ENCODE results near the gene ADAMTS18. TPM values are rescaled to one million over a fixed set of nuclear protein-coding genes. Genes with fewer than 3 reads are reported as not detected.

The ADAMTS18 gene
- total RNA-seq, 2 donors from 2014 or later = 0.14 TPM; not detected in 1

- DNase-seq (ENCODE audit: low spot score) (no peak), ATAC-seq (ENCODE audit: insufficient number of reproducible peaks, low FRiP score, low read depth) (no peak)
- H3K36me3 ChIP-seq = no peaks in the 10 kb centered on the region
- H3K27me3 ChIP-seq (replicated peaks; ENCODE audit: insufficient read depth) = no peaks in the 10 kb centered on the region
- no peak for TF ChIP-seq CTCF (IDR thresholded peaks at IDR 0.05)
- no peak overlapping the region for H3K27ac ChIP-seq
- H3K4me1 ChIP-seq (ENCODE audit: control insufficient read depth in 1 of 2, low read depth in 2 of 2) = no peaks in the 10 kb centered on the region
- no peak overlapping the region for H3K4me3 ChIP-seq
- no peaks in the 10 kb centered on the region for H3K9me3 ChIP-seq
Observed at GRCh38 chr16:77310877-77311276, 124.0 kb downstream of the ADAMTS18 start.

GRCh38 chr16:77308163-77308561 is 126.7 kb downstream of the ADAMTS18 start:
- Histone ChIP-seq H3K27me3 (replicated peaks; ENCODE audit: insufficient read depth) (no peaks in the 10 kb centered on the region), H3K36me3 (no peaks in the 10 kb centered on the region), H3K4me3 (no peak overlapping the region), H3K9me3 (no peaks in the 10 kb centered on the region), H3K27ac (no peak overlapping the region), H3K4me1 (ENCODE audit: control insufficient read depth in 1 of 2, low read depth in 2 of 2) (no peaks in the 10 kb centered on the region)
- DNase-seq (ENCODE audit: low spot score) = no peak
- no peak for ATAC-seq (ENCODE audit: insufficient number of reproducible peaks, low FRiP score, low read depth)
- TF ChIP-seq CTCF (IDR thresholded peaks at IDR 0.05) = no peak

- DNase-seq (ENCODE audit: low spot score) = no peak
- H3K4me1 ChIP-seq (ENCODE audit: control insufficient read depth in 1 of 2, low read depth in 2 of 2) = no peaks in the 10 kb centered on the region
- no peaks in the 10 kb centered on the region for H3K27me3 ChIP-seq (replicated peaks; ENCODE audit: insufficient read depth)
- TF ChIP-seq CTCF (IDR thresholded peaks at IDR 0.05) = no peak
- H3K27ac ChIP-seq = no peak overlapping the region
- ATAC-seq (ENCODE audit: insufficient number of reproducible peaks, low FRiP score, low read depth) = no peak
- no peak overlapping the region for H3K4me3 ChIP-seq
- no peaks in the 10 kb centered on the region for H3K9me3 ChIP-seq
- no peaks in the 10 kb centered on the region for H3K36me3 ChIP-seq
Observed at GRCh38 chr16:77307426-77308162, 127.2 kb downstream of the ADAMTS18 start.

GRCh38 chr16:77306075-77306474 is 128.8 kb downstream of the ADAMTS18 start:
- ATAC-seq (ENCODE audit: insufficient number of reproducible peaks, low FRiP score, low read depth) = no peak
- Histone ChIP-seq H3K4me1 (ENCODE audit: control insufficient read depth in 1 of 2, low read depth in 2 of 2) (no peaks in the 10 kb centered on the region), H3K9me3 (no peaks in the 10 kb centered on the region), H3K36me3 (no peaks in the 10 kb centered on the region), H3K27me3 (replicated peaks; ENCODE audit: insufficient read depth) (no peaks in the 10 kb centered on the region), H3K27ac (no peak overlapping the region), H3K4me3 (no peak overlapping the region)
- no peak for DNase-seq (ENCODE audit: low spot score)
- TF ChIP-seq CTCF (IDR thresholded peaks at IDR 0.05) = no peak

GRCh38 chr16:77304877-77305276 is 130.0 kb downstream of the ADAMTS18 start:
- no peak for ATAC-seq (ENCODE audit: insufficient number of reproducible peaks, low FRiP score, low read depth)
- no peak overlapping the region for H3K27ac ChIP-seq
- H3K4me3 ChIP-seq = no peak overlapping the region
- H3K36me3 ChIP-seq = no peaks in the 10 kb centered on the region
- DNase-seq (ENCODE audit: low spot score) = no peak
- H3K27me3 ChIP-seq (replicated peaks; ENCODE audit: insufficient read depth) = no peaks in the 10 kb centered on the region
- H3K9me3 ChIP-seq = no peaks in the 10 kb centered on the region
- H3K4me1 ChIP-seq (ENCODE audit: control insufficient read depth in 1 of 2, low read depth in 2 of 2) = no peaks in the 10 kb centered on the region
- no peak for TF ChIP-seq CTCF (IDR thresholded peaks at IDR 0.05)
